ENCODE data around the gene GAB2.

GAB2 gene

DNA sequence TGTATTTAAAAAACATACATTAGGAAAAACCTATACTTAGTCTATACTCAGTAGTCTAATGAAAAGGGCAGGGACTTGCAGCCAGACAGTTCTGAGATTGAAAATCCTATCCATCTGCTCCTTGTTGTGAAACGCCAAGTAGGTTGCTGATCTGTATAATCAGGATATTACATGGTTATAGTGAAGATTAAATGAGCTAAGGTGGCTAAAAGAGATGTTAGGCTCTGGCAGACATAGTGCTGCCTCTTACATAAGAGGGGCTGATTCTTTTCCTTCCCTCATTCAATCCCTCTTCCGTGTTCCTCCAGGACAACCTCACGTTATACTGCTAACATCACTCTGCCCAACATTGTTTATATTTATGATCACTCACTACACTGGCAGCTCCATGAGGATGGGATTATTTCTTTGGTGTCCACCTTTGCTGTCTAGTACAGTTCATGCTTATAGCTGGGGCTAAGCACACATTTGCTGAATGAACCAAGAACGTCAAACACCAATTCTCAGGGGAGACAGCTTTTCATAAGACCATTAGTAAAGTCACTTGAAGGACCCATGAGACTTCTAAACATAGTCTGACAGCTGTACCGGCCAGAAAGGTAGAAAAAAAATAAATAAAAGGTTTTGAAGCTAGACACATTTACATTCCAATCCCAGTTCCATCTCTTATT, 46.3 kb downstream of the GAB2 start:
- Mint-ChIP-seq H3K9me3 (no peaks in the 10 kb centered on the region), H3K27ac (peak overlapping the region in 2 of 3 experiments; percentile 18 to 74), H3K4me3 (no peak overlapping the region), H3K4me1 (peaks cover 60% of the 10 kb centered on the region), H3K27me3 (ENCODE audit: low read depth) (no peaks in the 10 kb centered on the region), H3K36me3 (ENCODE audit: low read depth) (no peaks in the 10 kb centered on the region)
- no peak for TF ChIP-seq CTCF (IDR thresholded peaks at IDR 0.05; ENCODE audit: unreplicated experiment in 3 of 3)

- Mint-ChIP-seq H3K4me3 (no peak overlapping the region), H3K27ac (peak overlapping the region in 2 of 3 experiments; percentile 14 to 18), H3K9me3 (no peaks in the 10 kb centered on the region), H3K4me1 (peaks cover 60% of the 10 kb centered on the region), H3K36me3 (ENCODE audit: low read depth) (no peaks in the 10 kb centered on the region), H3K27me3 (ENCODE audit: low read depth) (no peaks in the 10 kb centered on the region)
- no peak for TF ChIP-seq CTCF (IDR thresholded peaks at IDR 0.05; ENCODE audit: unreplicated experiment in 3 of 3)
These were observed 47.0 kb downstream of the GAB2 start for GRCh38 chr11:78370406-78371172.

GRCh38 chr11:78365381-78365792, 52.2 kb downstream of the GAB2 start:
- TF ChIP-seq CTCF (IDR thresholded peaks at IDR 0.05; ENCODE audit: unreplicated experiment in 3 of 3): no peak

GRCh38 chr11:78364128-78364751, 53.4 kb downstream of the GAB2 start:
- Mint-ChIP-seq H3K4me3 (no peak overlapping the region), H3K9me3 (no peaks in the 10 kb centered on the region), H3K27ac (peak overlapping the region; percentile 26 to 46 (median 41)), H3K4me1 (peaks cover 43% of the 10 kb centered on the region), H3K36me3 (ENCODE audit: low read depth) (no peaks in the 10 kb centered on the region), H3K27me3 (ENCODE audit: low read depth) (peaks cover 3% of the 10 kb centered on the region)
- TF ChIP-seq CTCF (IDR thresholded peaks at IDR 0.05; ENCODE audit: unreplicated experiment in 3 of 3): no peak

More at GRCh38 chr11:78365381-78365792, 52.2 kb downstream of the GAB2 start:
- no peaks in the 10 kb centered on the region for H3K27me3 Mint-ChIP-seq (ENCODE audit: low read depth)
- H3K4me3 Mint-ChIP-seq: peak overlapping the region in 1 of 3 experiments; percentile 26
- peaks cover 41% of the 10 kb centered on the region for H3K4me1 Mint-ChIP-seq
- H3K27ac Mint-ChIP-seq: peak overlapping the region; percentile 24 to 85 (median 72)
- no peaks in the 10 kb centered on the region for H3K36me3 Mint-ChIP-seq (ENCODE audit: low read depth)
- H3K9me3 Mint-ChIP-seq: no peaks in the 10 kb centered on the region

GRCh38 chr11:78363024-78363619, 54.5 kb downstream of the GAB2 start:
- Mint-ChIP-seq H3K9me3 (no peaks in the 10 kb centered on the region), H3K27me3 (ENCODE audit: low read depth) (peaks cover 3% of the 10 kb centered on the region), H3K27ac (no peak overlapping the region), H3K4me1 (peaks cover 51% of the 10 kb centered on the region), H3K36me3 (ENCODE audit: low read depth) (no peaks in the 10 kb centered on the region), H3K4me3 (no peak overlapping the region)
- TF ChIP-seq CTCF (IDR thresholded peaks at IDR 0.05; ENCODE audit: unreplicated experiment in 3 of 3): no peak

All from nephron (organoid).